ENCODE data around the gene ZDHHC11. TPM values are rescaled to one million over a fixed set of nuclear protein-coding genes. Genes with fewer than 3 reads are reported as not detected.
"Not testable (repeated sequence)": the region's sequence is repeated elsewhere in the genome, so short reads cannot be mapped to it uniquely, and the experiment has no call there.

The ZDHHC11 gene
- total and polyA plus RNA-seq, 2 of the 4 experiments (the other 2 are of a cell fraction), result 0.36 to 1.6 TPM

GRCh38 chr5:783049-783802, 67.6 kb downstream of the ZDHHC11 start:
- H2BK20ac ChIP-seq (ENCODE audit: low read depth, low read length); BruUV-seq (replicated peaks); H4K5ac ChIP-seq (ENCODE audit: low read depth, low read length); intact Hi-C loops (cut with micrococcal nuclease); H2BK120ac ChIP-seq (ENCODE audit: low read depth, low read length); H3K4ac ChIP-seq (ENCODE audit: low read depth, low read length); dilution Hi-C loops (cut with HindIII; ENCODE audit: low sequenced_read_pairs, unreplicated experiment); H2BK15ac ChIP-seq (ENCODE audit: low read depth, low read length); H3K18ac ChIP-seq (ENCODE audit: low read depth, low read length); H3K79me1 ChIP-seq (ENCODE audit: low read depth in 1 of 2, low read length in 2 of 2); DNase-seq; in situ Hi-C loops (cut with MboI; ENCODE audit: low sequenced_read_pairs); H3K56ac ChIP-seq (ENCODE audit: extremely low read depth, insufficient read depth, low read length); H4K91ac ChIP-seq (ENCODE audit: insufficient read depth, low read depth, low read length); H2AK9ac ChIP-seq (replicated peaks; ENCODE audit: low read depth, low read length, poor library complexity); H3K4me1 ChIP-seq (ENCODE audit: control insufficient read depth, insufficient read depth, low read length); H3K9me1 ChIP-seq (ENCODE audit: insufficient read depth, low read length); H3K23ac ChIP-seq (ENCODE audit: low read depth, low read length); POLR2A ChIA-PET (ENCODE audit: unreplicated experiment); H2AFZ ChIP-seq (replicated peaks; ENCODE audit: low read length, poor library complexity); H3K9ac ChIP-seq (ENCODE audit: low read depth, low read length); H3K4me3 ChIP-seq (ENCODE audit: insufficient read depth, low read depth, low read length); H3K9me3 ChIP-seq (ENCODE audit: control insufficient read depth, insufficient read depth, low read length); H3K36me3 ChIP-seq (ENCODE audit: control insufficient read depth, insufficient read depth, low read length); H3K27ac ChIP-seq (ENCODE audit: insufficient read depth, low read length); H2AK5ac ChIP-seq (ENCODE audit: low read depth, low read length); H3K14ac ChIP-seq (replicated peaks; ENCODE audit: low read depth, low read length); CTCF ChIA-PET; H4K8ac ChIP-seq (ENCODE audit: low read depth in 2 of 2, low read length in 2 of 2); H4K20me1 ChIP-seq (ENCODE audit: insufficient read depth, low read length); H2BK5ac ChIP-seq (ENCODE audit: low read depth, low read length, poor library complexity, severe bottlenecking): not testable (repeated sequence)
- peak; percentile 55 for TF ChIP-seq USF2 (IDR thresholded peaks at IDR 0.05; ENCODE audit: low read depth, low read length)
- peaks cover 14% of the 10 kb centered on the region for H3K27me3 ChIP-seq (ENCODE audit: control insufficient read depth, insufficient read depth, low read length)
- peak; percentile 52 for ATAC-seq (ENCODE audit: low read depth)
- H3K4me2 ChIP-seq (ENCODE audit: low read depth, low read length), result peak overlapping the region; percentile 44; the same call in 1 of the 2 replicates
- WGBS, 2 experiments (ENCODE audit: extremely low coverage in 2 of 2, insufficient read length in 1 of 2), result 0% methylated on average over 7 of the region's 31 CpGs; no CpG with 5 or more reads in 1 of the 2 experiments

- H4K91ac ChIP-seq (ENCODE audit: insufficient read depth, low read depth, low read length); H4K5ac ChIP-seq (ENCODE audit: low read depth, low read length); H3K9me1 ChIP-seq (ENCODE audit: insufficient read depth, low read length); H3K4me3 ChIP-seq (ENCODE audit: insufficient read depth, low read depth, low read length); H2BK5ac ChIP-seq (ENCODE audit: low read depth, low read length, poor library complexity, severe bottlenecking); H3K9me3 ChIP-seq (ENCODE audit: control insufficient read depth, insufficient read depth, low read length); H3K36me3 ChIP-seq (ENCODE audit: control insufficient read depth, insufficient read depth, low read length); H2BK120ac ChIP-seq (ENCODE audit: low read depth, low read length); POLR2A ChIA-PET (ENCODE audit: unreplicated experiment); H3K4ac ChIP-seq (ENCODE audit: low read depth, low read length); H2BK15ac ChIP-seq (ENCODE audit: low read depth, low read length); H2BK20ac ChIP-seq (ENCODE audit: low read depth, low read length); in situ Hi-C loops (cut with MboI; ENCODE audit: low sequenced_read_pairs); H2AK5ac ChIP-seq (ENCODE audit: low read depth, low read length); H3K4me2 ChIP-seq (ENCODE audit: low read depth, low read length); H4K8ac ChIP-seq (ENCODE audit: low read depth in 2 of 2, low read length in 2 of 2); H2AK9ac ChIP-seq (replicated peaks; ENCODE audit: low read depth, low read length, poor library complexity); H3K14ac ChIP-seq (replicated peaks; ENCODE audit: low read depth, low read length); H3K23ac ChIP-seq (ENCODE audit: low read depth, low read length); DNase-seq; H3K18ac ChIP-seq (ENCODE audit: low read depth, low read length); dilution Hi-C loops (cut with HindIII; ENCODE audit: low sequenced_read_pairs, unreplicated experiment); BruUV-seq (replicated peaks); H3K9ac ChIP-seq (ENCODE audit: low read depth, low read length); H3K27ac ChIP-seq (ENCODE audit: insufficient read depth, low read length); H2AFZ ChIP-seq (replicated peaks; ENCODE audit: low read length, poor library complexity); H4K20me1 ChIP-seq (ENCODE audit: insufficient read depth, low read length); H3K56ac ChIP-seq (ENCODE audit: extremely low read depth, insufficient read depth, low read length); intact Hi-C loops (cut with micrococcal nuclease); H3K79me1 ChIP-seq (ENCODE audit: low read depth in 1 of 2, low read length in 2 of 2); CTCF ChIA-PET; H3K4me1 ChIP-seq (ENCODE audit: control insufficient read depth, insufficient read depth, low read length): not testable (repeated sequence)
- peaks cover 13% of the 10 kb centered on the region for H3K27me3 ChIP-seq (ENCODE audit: control insufficient read depth, insufficient read depth, low read length)
- WGBS, 2 experiments (ENCODE audit: extremely low coverage in 2 of 2, insufficient read length in 1 of 2), result no CpG with 5 or more reads among the region's 12 CpGs
- ATAC-seq (ENCODE audit: low read depth), result peak; percentile 8
Observed at GRCh38 chr5:782356-782755, 68.4 kb downstream of the ZDHHC11 start.
